Measurements from ENCODE around the gene GCK.
A peak's percentile ranks its signal among the peaks of the same experiment; 100 is the strongest.
"Not testable (repeated sequence)": the region's sequence is repeated elsewhere in the genome, so short reads cannot be mapped to it uniquely, and the experiment has no call there.

GCK gene

DNA sequence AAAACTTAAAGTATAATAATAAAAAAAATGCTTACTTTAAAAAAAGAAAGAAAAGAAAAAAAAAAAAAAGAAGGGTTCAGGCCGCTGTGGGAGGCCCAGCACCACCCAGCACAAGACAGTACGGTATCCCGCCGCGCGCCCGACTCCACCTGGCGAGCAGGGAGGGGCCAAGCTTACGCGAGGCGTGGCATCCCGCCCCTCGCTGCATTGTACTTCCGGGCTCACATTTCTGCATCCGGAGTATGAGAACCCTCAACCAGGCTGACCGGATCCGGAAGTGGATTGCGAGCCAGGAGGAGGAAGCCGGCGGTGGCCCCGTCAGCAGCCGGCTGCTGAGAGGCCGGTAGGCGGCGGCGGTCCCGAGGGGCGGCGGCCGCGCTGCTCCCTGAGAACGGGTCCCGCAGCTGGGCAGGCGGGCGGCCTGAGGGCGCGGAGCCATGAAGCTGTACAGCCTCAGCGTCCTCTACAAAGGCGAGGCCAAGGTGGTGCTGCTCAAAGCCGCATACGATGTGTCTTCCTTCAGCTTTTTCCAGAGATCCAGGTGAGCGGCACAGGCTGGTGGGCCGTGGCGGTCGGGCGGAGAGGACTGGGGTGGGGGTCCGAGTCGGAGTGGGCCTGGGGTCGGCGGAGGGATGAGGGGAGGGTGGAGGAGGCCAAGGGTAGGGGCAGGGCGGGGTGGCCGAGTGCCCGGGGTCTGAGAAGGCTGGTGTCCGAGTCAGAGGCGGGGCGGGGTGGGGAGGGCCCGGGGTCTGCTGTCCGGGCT lies 11.6 kb upstream of the GCK start, which contains the start of gene YKT6:
TSS of gene YKT6 (plus strand) at position 280 of the 763 bp plus-strand sequence. CDS start at position 438, 158 bp downstream.
- Histone ChIP-seq H3K27me3 (ENCODE audit: insufficient read depth, low read length) (no peaks in the 10 kb centered on the region; the same call in 1 of the 2 replicates), H3K27ac (ENCODE audit: low read depth, low read length) (peak within 1 kb of the TSS; percentile 31; the same call in 1 of the 2 replicates), H3K79me2 (ENCODE audit: control insufficient read depth, insufficient read depth, low read length, unreplicated experiment) (peaks cover 46% of the 10 kb centered on the region), H2AFZ (ENCODE audit: low read length, unreplicated experiment) (peak within 1 kb of the TSS; percentile 7), H3K4me3 (ENCODE audit: low read depth, low read length) (peak within 1 kb of the TSS; percentile 91), H3K4me1 (ENCODE audit: control insufficient read depth, insufficient read depth, low read length, unreplicated experiment) (peaks cover 12% of the 10 kb centered on the region), H3K36me3 (ENCODE audit: insufficient read depth, low read length) (peaks cover 7% of the 10 kb centered on the region; the same call in 1 of the 2 replicates)

DNA sequence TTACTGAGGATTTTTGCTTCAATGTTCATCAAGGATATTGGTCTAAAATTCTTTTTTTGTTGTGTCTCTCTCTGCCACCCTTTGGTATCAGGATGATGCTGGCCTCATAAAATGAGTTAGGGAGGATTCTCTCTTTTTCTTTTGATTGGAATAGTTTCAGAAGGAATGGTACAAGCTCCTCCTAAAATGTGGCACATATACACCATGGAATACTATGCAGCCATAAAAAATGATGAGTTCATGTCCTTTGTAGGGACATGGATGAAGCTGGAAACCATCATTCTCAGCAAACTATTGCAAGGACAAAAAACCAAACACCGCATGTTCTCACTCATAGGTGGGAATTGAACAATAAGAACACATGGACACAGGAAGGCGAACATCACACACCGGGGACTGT lies 10.9 kb upstream of the GCK start:
- H3K27ac ChIP-seq (ENCODE audit: low read depth, low read length); H2AFZ ChIP-seq (ENCODE audit: low read length, unreplicated experiment); H3K27me3 ChIP-seq (ENCODE audit: insufficient read depth, low read length); H3K4me3 ChIP-seq (ENCODE audit: low read depth, low read length); H3K36me3 ChIP-seq (ENCODE audit: insufficient read depth, low read length): not testable (repeated sequence)
- Histone ChIP-seq H3K4me1 (ENCODE audit: control insufficient read depth, insufficient read depth, low read length, unreplicated experiment) (peaks cover 12% of the 10 kb centered on the region), H3K79me2 (ENCODE audit: control insufficient read depth, insufficient read depth, low read length, unreplicated experiment) (peaks cover 42% of the 10 kb centered on the region)

DNA sequence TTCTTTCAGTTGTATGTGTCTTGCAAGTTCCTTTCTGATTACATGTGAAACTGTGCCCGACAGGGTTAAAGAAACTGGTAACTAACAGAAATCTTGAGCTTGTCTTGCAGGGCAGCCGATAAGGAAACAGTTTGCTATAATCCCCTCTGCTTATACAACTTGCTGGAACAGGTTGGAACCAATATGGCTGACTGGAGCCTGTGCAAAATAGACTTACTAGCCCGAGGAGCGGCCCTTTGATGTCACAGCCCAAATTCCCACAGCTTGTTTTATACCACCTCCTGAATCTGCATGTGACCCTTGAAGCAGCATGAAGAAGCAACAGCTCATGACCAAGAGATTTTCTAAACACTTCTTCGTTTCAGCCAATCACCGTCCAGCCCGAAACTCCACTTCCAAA lies 8.2 kb upstream of the GCK start:
- H2AFZ ChIP-seq (ENCODE audit: low read length, unreplicated experiment) = no peak overlapping the region
- peaks cover 17% of the 10 kb centered on the region for H3K79me2 ChIP-seq (ENCODE audit: control insufficient read depth, insufficient read depth, low read length, unreplicated experiment)
- H3K27me3 ChIP-seq (ENCODE audit: insufficient read depth, low read length) = no peaks in the 10 kb centered on the region; the same call in none of the 2 replicates
- H3K27ac ChIP-seq (ENCODE audit: low read depth, low read length) = no peak overlapping the region
- H3K4me3 ChIP-seq (ENCODE audit: low read depth, low read length) = no peak overlapping the region
- H3K4me1 ChIP-seq (ENCODE audit: control insufficient read depth, insufficient read depth, low read length, unreplicated experiment) = peaks cover 9% of the 10 kb centered on the region
- no peaks in the 10 kb centered on the region for H3K36me3 ChIP-seq (ENCODE audit: insufficient read depth, low read length)

DNA sequence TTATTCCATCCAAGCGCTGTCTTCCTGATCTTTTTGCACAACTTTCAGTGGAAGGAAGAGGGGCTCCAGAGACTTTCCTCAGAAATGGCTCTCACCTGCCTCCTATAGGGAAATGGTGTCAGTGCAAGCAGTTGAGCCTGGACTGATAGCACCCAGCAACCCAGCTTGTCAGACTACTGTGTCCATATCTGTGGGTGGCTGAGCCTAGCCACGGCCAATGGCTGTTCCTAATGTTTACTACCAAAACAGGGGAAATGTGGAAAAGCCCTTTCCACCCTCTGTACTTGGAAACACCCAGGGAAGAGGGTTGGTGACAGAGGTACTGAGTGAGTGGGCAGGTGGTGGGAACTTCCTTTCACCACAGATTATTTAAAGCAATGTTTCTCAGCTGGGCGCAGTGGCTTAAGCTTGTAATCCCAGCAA lies 7.2 kb upstream of the GCK start:
- Histone ChIP-seq H3K27me3 (ENCODE audit: insufficient read depth, low read length) (no peaks in the 10 kb centered on the region; the same call in none of the 2 replicates), H2AFZ (ENCODE audit: low read length, unreplicated experiment) (peak overlapping the region; percentile 27), H3K27ac (ENCODE audit: low read depth, low read length) (no peak overlapping the region)

DNA sequence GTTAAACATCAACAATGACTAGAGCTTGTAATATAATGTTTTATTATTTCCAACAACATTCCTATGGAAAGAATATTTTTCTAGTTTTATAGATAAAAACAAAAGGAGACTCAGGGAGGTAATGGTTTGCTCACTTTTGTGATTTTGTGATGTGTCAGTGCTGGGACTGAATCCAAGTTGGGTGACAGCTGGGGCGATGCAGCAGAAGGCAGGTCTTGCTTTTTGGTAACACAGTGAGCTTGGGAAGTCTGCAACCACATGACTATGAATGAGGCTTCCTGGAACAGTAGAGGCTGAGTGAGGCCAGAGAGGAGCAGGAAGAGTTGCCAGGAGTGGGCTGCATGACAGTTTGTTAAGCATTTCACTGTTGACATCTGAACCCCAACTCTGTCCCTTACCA lies 6.7 kb upstream of the GCK start:
- no peak overlapping the region for H2AFZ ChIP-seq (ENCODE audit: low read length, unreplicated experiment)
- H3K4me1 ChIP-seq (ENCODE audit: control insufficient read depth, insufficient read depth, low read length, unreplicated experiment) = peaks cover 5% of the 10 kb centered on the region
- H3K27me3 ChIP-seq (ENCODE audit: insufficient read depth, low read length) = no peaks in the 10 kb centered on the region; the same call in none of the 2 replicates
- H3K4me3 ChIP-seq (ENCODE audit: low read depth, low read length) = no peak overlapping the region
- H3K36me3 ChIP-seq (ENCODE audit: insufficient read depth, low read length) = no peaks in the 10 kb centered on the region
- H3K27ac ChIP-seq (ENCODE audit: low read depth, low read length) = no peak overlapping the region
- H3K79me2 ChIP-seq (ENCODE audit: control insufficient read depth, insufficient read depth, low read length, unreplicated experiment) = peaks cover 1% of the 10 kb centered on the region

More for the DNA sequence above, 7.2 kb upstream of the GCK start:
- Histone ChIP-seq H3K79me2 (ENCODE audit: control insufficient read depth, insufficient read depth, low read length, unreplicated experiment) (peaks cover 7% of the 10 kb centered on the region), H3K4me1 (ENCODE audit: control insufficient read depth, insufficient read depth, low read length, unreplicated experiment) (peaks cover 5% of the 10 kb centered on the region), H3K36me3 (ENCODE audit: insufficient read depth, low read length) (no peaks in the 10 kb centered on the region), H3K4me3 (ENCODE audit: low read depth, low read length) (no peak overlapping the region)

DNA sequence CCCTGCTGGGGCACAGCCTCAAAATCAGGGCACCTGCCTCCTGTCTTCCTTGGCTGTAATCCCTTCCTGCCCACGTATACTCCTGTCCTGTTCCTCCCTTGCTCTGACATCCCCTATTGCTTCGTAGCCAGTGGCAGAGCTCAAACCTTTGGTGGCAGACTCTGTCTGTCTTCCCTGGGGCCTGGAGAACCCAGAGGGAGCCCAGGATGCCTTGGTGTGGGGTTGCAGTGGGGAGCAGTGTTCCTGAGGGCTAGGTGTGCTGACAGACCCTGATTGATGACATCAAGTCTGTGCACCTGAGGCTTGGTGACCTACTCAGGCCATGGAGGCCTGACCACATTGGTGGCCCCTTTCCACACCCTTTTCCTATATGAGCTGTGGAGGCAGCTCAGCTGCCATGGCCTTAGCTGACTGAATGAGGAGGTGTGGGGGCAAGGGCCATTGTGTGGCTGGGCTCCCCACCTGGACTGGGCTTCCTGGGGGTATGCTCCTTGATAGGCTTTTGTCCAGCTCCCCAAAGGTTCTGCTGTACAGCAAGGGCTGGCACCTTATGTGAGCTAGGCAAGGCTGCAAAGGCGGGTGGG lies 5.4 kb upstream of the GCK start:
- Histone ChIP-seq H3K4me3 (ENCODE audit: low read depth, low read length) (no peak overlapping the region), H3K27ac (ENCODE audit: low read depth, low read length) (no peak overlapping the region), H2AFZ (ENCODE audit: low read length, unreplicated experiment) (no peak overlapping the region), H3K27me3 (ENCODE audit: insufficient read depth, low read length) (no peaks in the 10 kb centered on the region; the same call in none of the 2 replicates), H3K36me3 (ENCODE audit: insufficient read depth, low read length) (no peaks in the 10 kb centered on the region), H3K79me2 (ENCODE audit: control insufficient read depth, insufficient read depth, low read length, unreplicated experiment) (no peaks in the 10 kb centered on the region), H3K4me1 (ENCODE audit: control insufficient read depth, insufficient read depth, low read length, unreplicated experiment) (peaks cover 5% of the 10 kb centered on the region)

DNA sequence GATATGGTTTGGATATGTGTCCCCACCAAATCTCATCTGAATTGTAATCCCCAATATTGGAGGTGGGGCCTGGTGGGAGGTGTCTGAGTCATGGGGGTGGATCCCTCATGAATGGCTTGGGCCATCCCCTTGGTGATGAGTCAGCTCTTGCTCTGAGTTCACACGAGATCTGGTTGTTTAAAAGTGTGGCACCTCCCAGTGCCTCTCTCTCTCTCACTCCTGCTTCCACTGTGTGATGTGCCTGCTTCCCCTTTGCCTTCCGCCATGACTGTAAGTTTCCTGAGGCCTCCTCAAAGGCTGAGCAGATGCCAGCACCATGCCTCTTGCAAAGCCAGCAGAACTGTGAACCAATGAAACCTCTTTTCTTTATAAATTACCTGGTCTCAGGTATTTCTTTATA lies 4.8 kb upstream of the GCK start:
- H3K27ac ChIP-seq (ENCODE audit: low read depth, low read length) = no peak overlapping the region
- H3K4me3 ChIP-seq (ENCODE audit: low read depth, low read length) = no peak overlapping the region
- no peaks in the 10 kb centered on the region; the same call in none of the 2 replicates for H3K27me3 ChIP-seq (ENCODE audit: insufficient read depth, low read length)
- H2AFZ ChIP-seq (ENCODE audit: low read length, unreplicated experiment) = no peak overlapping the region
- H3K79me2 ChIP-seq (ENCODE audit: control insufficient read depth, insufficient read depth, low read length, unreplicated experiment) = no peaks in the 10 kb centered on the region
- H3K36me3 ChIP-seq (ENCODE audit: insufficient read depth, low read length) = no peaks in the 10 kb centered on the region
- H3K4me1 ChIP-seq (ENCODE audit: control insufficient read depth, insufficient read depth, low read length, unreplicated experiment) = peaks cover 5% of the 10 kb centered on the region

DNA sequence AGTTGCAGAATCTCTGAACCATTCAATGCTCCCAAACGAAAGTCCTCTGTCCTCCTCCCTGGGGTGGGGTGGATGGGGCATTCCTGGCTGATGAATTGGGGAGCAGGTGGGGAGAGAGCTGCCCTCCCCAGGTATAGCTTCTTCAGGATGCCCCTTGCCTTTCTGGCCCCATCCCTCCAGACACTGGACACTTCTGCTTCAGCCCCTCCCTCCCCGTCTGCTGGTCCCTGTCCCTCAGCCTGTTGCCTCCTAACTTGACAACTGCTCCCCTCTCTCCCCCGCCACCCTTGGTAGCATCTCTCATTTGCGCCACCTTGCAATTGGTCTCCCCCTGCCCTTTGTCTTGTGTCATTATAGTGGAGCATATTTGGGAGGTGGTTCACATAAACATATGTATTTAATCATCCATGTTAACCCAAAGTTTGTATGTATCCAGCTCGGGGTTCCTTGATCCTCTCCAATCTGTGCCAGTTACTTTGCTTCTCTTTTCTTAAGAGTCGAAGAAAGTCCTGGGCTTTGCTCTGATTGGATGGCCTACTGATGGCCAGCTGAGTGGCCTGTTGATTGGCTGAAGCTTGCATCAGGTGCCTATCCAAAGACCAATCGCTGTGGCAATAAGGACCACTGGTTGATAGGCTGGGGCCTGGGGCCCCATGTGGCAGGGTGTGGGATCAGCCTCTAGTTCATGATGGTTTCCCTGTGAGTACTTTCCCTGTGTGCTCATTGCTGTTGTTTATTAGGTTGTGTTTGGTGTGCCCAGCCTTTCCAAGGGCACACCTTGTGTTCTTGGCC lies 4.0 kb upstream of the GCK start:
- Histone ChIP-seq H2AFZ (ENCODE audit: low read length, unreplicated experiment) (no peak overlapping the region), H3K4me3 (ENCODE audit: low read depth, low read length) (no peak overlapping the region), H3K36me3 (ENCODE audit: insufficient read depth, low read length) (no peaks in the 10 kb centered on the region)

DNA sequence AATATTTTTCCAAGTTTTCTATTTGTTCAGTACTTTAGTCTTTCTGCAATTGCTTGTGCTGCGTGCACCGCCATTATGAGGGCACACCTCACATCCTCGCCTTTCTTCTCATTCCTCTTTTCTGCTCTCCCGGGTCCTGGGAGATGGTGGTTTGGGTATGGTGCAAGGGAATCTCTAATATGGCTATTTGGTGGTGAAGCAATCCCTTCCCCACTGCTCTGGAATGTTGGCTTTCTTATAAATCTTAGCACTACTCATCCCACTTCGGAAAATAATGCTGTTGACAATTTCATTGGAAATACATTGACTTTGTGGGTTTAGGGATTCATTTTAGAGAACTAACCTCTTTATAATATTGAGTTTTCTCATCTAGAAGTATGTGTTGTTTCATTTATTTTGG lies 1.9 kb upstream of the GCK start:
- no peak overlapping the region for H3K27ac ChIP-seq (ENCODE audit: low read depth, low read length)
- no peaks in the 10 kb centered on the region for H3K36me3 ChIP-seq (ENCODE audit: insufficient read depth, low read length)
- no peak overlapping the region for H2AFZ ChIP-seq (ENCODE audit: low read length, unreplicated experiment)
- no peaks in the 10 kb centered on the region for H3K79me2 ChIP-seq (ENCODE audit: control insufficient read depth, insufficient read depth, low read length, unreplicated experiment)
- H3K4me3 ChIP-seq (ENCODE audit: low read depth, low read length) = no peak overlapping the region
- H3K27me3 ChIP-seq (ENCODE audit: insufficient read depth, low read length) = no peaks in the 10 kb centered on the region; the same call in 1 of the 2 replicates
- H3K4me1 ChIP-seq (ENCODE audit: control insufficient read depth, insufficient read depth, low read length, unreplicated experiment) = peaks cover 3% of the 10 kb centered on the region

More for the DNA sequence above, 4.0 kb upstream of the GCK start:
- H3K27me3 ChIP-seq (ENCODE audit: insufficient read depth, low read length) = no peaks in the 10 kb centered on the region; the same call in none of the 2 replicates
- peaks cover 5% of the 10 kb centered on the region for H3K4me1 ChIP-seq (ENCODE audit: control insufficient read depth, insufficient read depth, low read length, unreplicated experiment)
- no peaks in the 10 kb centered on the region for H3K79me2 ChIP-seq (ENCODE audit: control insufficient read depth, insufficient read depth, low read length, unreplicated experiment)
- no peak overlapping the region for H3K27ac ChIP-seq (ENCODE audit: low read depth, low read length)

DNA sequence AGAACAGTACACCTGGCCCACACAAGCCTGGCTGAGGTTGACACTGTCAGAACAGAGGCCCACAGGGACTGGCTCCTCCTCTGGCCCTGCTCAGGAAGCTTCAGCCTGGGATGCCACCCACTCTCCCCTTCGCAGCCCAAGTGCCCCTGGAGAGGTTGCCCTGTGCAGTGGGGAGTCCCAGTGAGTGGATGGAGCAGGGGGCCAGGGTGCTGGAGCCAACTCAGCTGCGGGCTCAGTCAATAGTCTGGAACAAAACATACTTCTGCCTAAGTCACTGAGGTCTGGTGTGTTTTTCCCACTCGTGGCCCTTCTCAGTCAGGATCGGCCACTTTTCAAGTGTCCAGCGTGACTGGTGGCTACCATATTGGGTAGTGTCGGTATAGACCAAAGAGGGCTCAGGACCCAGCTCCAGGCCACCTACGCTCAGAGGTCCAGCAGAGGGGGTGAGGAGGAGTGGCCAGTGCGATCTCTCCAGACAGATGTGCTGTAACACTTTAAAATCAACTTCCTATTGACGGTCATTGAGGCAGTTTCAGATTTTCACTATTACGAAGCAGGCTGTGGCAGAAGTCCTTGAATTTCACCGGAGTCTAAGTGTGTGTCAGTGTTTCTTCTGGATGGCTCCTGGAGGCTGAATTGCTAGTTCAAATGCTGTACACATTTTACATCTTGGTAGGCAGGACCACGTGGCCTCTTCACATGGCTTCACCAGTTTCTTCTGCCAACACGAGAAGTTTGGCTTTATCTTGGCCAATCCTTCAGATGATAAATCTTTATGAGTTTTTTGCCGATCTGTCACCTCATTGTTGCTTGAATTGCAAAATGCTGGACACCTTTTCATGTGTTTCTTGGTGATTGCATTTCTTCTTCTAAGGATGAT lies 994 bp upstream of the GCK start:
- Histone ChIP-seq H3K27me3 (ENCODE audit: insufficient read depth, low read length) (no peaks in the 10 kb centered on the region; the same call in 1 of the 2 replicates), H3K79me2 (ENCODE audit: control insufficient read depth, insufficient read depth, low read length, unreplicated experiment) (no peaks in the 10 kb centered on the region), H3K4me3 (ENCODE audit: low read depth, low read length) (no peak overlapping the region), H3K27ac (ENCODE audit: low read depth, low read length) (no peak overlapping the region), H3K4me1 (ENCODE audit: control insufficient read depth, insufficient read depth, low read length, unreplicated experiment) (peaks cover 2% of the 10 kb centered on the region), H2AFZ (ENCODE audit: low read length, unreplicated experiment) (no peak overlapping the region), H3K36me3 (ENCODE audit: insufficient read depth, low read length) (no peaks in the 10 kb centered on the region)

Measured in ACC112 (cell line).